Esophagus muscularis mucosa (tissue), 4 donors: ENCODE data around the gene CCDC91. TPM values are rescaled to one million over a fixed set of nuclear protein-coding genes. Genes with fewer than 3 reads are reported as not detected.

ENCODE experiments used
- DNase-seq: peaks from one replicate; pipeline ENCODE4 v3.0.0-alpha.2; 2017; ENCODE audit errors: extremely low spot score
- H3K27ac ChIP-seq, 4 donors: fragments of 200-600 bp; sonication (generic); replicated peaks in 1 of 4; 1 replicate in 3 of 4; 2 replicates in 1 of 4; pipeline ENCODE4 v1.5.1; 2016 to 2019; ENCODE audit warnings: mild to moderate bottlenecking in 1 of 4
- H3K27me3 ChIP-seq, 4 donors: fragments of 200-600 bp; sonication (generic); one replicate each; pipeline versions ENCODE4 v1.5.1 to v1.6.0; 2016 to 2019
- H3K36me3 ChIP-seq, 4 donors: fragments of 200-600 bp; sonication (generic); one replicate each; pipeline ENCODE4 v1.5.1; 2016 to 2019
- H3K4me1 ChIP-seq, 4 donors: fragments of 200-600 bp; sonication (generic); one replicate each; pipeline ENCODE4 v1.5.1; 2016 to 2019
- H3K4me3 ChIP-seq, 4 donors: fragments of 200-600 bp; sonication (generic); 1 replicate in 2 of 4; 2 replicates in 2 of 4; pipeline ENCODE4 v1.5.1; 2016 to 2019; ENCODE audit warnings: mild to moderate bottlenecking in 4 of 4, moderate library complexity in 1 of 4
- H3K9me3 ChIP-seq, 4 donors: fragments of 200-600 bp; sonication (generic); 1 replicate in 3 of 4; 2 replicates in 1 of 4; pipeline ENCODE4 v1.5.1; 2016 to 2019
- EP300 ChIP-seq: sonication (generic); formaldehyde crosslinking; IDR thresholded peaks from one replicate; pipeline ENCODE4 v1.6.1; 2017; ENCODE audit warnings: antibody characterized with exemption
- POLR2A ChIP-seq: fragments of 450-650 bp; IDR thresholded peaks from one replicate; pipeline ENCODE4 v1.6.1; 2017; ENCODE audit warnings: antibody characterized with exemption, moderate library complexity, mild to moderate bottlenecking, low read depth
- POLR2AphosphoS5 ChIP-seq, 2 donors: sonication (generic); formaldehyde crosslinking; IDR thresholded peaks; one replicate each; pipeline ENCODE4 v1.6.1; 2017; ENCODE audit warnings: antibody characterized with exemption in 2 of 2
- WGBS: methylation state at CpG from one replicate; pipeline ENCODE4 v1.1.5; 2018; 5-methylcytosine and 5-hydroxymethylcytosine counted together
- intact Hi-C: fragments of 100-400 bp; cut with DNase I; formaldehyde crosslinking; loops from one replicate; pipeline ENCODE4 v1.15.1; 2023
- total RNA-seq, 4 donors: library from RNA; depleted of rRNA; stranded (reverse); fragments of >200 nt; gene quantifications; one replicate each; pipeline versions ENCODE4 v1.1.0 to v1.2.1, GENCODE V29; 2016
- TF ChIP-seq, protein P1 (sequence below), 3 experiments: fragments of 200-600 bp in 2 of 3; fragments of 450-650 bp in 1 of 3; sonication (generic) in 2 of 3; IDR thresholded peaks; one replicate each; pipeline ENCODE4 v1.5.1; 2017 to 2019; ENCODE audit warnings: antibody characterized with exemption in 3 of 3, mild to moderate bottlenecking in 2 of 3, moderate library complexity in 1 of 3

Gene CCDC91
- total RNA-seq, 4 donors from 2014 or later: 51.1 to 76.4 (median 59.0) TPM

DNA sequence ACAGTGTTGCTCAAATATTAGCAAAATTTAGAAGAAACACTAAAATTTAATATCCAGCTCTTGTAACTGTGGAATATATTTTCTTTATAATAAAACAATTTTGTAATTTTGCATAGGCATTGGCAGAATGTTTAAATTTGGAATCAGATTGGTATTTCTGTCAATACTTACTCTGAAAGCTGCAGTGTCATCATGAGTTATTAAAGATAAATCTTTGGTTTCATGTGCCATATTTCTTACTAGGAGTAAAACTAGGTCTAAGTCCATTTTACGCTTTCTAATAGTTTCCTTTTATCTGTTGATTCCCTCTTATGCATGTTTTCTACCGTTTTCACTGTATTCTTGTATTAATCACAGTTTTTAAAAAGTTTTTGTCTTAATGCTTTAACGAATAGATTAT, 49.7 kb downstream of the CCDC91 start:
- intact Hi-C loops: no loop called here
- Histone ChIP-seq H3K9me3 (no peaks in the 10 kb centered on the region), H3K27ac (no peak overlapping the region), H3K36me3 (no peaks in the 10 kb centered on the region), H3K27me3 (no peaks in the 10 kb centered on the region), H3K4me1 (peaks cover 0 to 7% (median 6%) of the 10 kb centered on the region in 4 donors), H3K4me3 (no peak overlapping the region)
- WGBS: 97% methylated on average over 3 of the region's 3 CpGs
- no peak for DNase-seq
- TF ChIP-seq EP300: no peak
- TF ChIP-seq, protein P1, sequence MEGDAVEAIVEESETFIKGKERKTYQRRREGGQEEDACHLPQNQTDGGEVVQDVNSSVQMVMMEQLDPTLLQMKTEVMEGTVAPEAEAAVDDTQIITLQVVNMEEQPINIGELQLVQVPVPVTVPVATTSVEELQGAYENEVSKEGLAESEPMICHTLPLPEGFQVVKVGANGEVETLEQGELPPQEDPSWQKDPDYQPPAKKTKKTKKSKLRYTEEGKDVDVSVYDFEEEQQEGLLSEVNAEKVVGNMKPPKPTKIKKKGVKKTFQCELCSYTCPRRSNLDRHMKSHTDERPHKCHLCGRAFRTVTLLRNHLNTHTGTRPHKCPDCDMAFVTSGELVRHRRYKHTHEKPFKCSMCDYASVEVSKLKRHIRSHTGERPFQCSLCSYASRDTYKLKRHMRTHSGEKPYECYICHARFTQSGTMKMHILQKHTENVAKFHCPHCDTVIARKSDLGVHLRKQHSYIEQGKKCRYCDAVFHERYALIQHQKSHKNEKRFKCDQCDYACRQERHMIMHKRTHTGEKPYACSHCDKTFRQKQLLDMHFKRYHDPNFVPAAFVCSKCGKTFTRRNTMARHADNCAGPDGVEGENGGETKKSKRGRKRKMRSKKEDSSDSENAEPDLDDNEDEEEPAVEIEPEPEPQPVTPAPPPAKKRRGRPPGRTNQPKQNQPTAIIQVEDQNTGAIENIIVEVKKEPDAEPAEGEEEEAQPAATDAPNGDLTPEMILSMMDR (IDR thresholded peaks at IDR 0.05): no peak
- no peak for TF ChIP-seq POLR2AphosphoS5 (IDR thresholded peaks at IDR 0.05)
- no peak for TF ChIP-seq POLR2A

DNA sequence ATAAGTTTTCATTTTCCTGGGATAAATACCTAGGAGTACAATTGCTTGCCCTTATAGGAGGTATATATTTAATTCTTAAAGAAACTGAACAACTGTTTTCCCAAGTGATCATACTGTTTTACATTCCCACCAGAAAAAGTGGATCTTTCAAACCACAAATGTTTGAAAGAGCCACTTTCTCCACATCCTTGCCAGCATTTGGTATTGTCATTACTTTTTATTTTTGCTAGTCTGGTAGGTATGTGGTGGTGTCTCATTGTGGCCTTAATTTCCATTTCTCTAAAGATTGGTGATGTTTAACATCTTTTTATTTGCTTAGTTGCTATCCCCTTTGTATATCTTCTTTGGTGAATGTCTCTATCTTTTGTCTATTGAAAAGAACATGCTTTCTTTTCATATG, 50.6 kb downstream of the CCDC91 start:
- Histone ChIP-seq H3K27me3 (no peaks in the 10 kb centered on the region), H3K27ac (no peak overlapping the region), H3K4me1 (peaks cover 0 to 7% (median 6%) of the 10 kb centered on the region in 4 donors), H3K4me3 (no peak overlapping the region), H3K36me3 (no peaks in the 10 kb centered on the region), H3K9me3 (no peaks in the 10 kb centered on the region)
- TF ChIP-seq, protein P1 (IDR thresholded peaks at IDR 0.05): no peak
- no peak for TF ChIP-seq EP300
- TF ChIP-seq POLR2A: no peak
- no peak for TF ChIP-seq POLR2AphosphoS5 (IDR thresholded peaks at IDR 0.05)
- intact Hi-C loops: no loop called here
- no peak for DNase-seq

DNA sequence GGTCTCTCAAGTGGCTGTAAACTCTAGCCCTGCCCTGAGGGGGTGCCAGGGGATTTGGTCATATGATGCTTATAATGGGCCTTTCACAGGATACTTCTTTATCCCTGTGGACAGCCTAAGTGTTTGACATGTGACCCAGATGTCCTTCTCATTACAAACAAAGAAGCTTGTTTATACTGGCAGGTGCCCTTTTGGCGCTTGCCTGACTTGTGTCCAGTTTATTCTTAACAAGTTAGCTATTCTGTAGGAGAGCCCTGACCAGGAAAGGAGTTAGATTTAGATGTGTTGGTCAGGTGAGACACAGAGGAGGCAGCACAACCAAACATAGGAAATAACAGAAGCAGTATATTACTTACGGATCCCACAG, 51.9 kb downstream of the CCDC91 start:
- Histone ChIP-seq H3K27ac (no peak overlapping the region), H3K36me3 (no peaks in the 10 kb centered on the region), H3K4me3 (no peak overlapping the region), H3K9me3 (no peaks in the 10 kb centered on the region), H3K27me3 (no peaks in the 10 kb centered on the region), H3K4me1 (peaks cover 0 to 7% (median 6%) of the 10 kb centered on the region in 4 donors)
- TF ChIP-seq POLR2AphosphoS5 (IDR thresholded peaks at IDR 0.05) (no peak), EP300 (no peak), POLR2A (no peak)
- TF ChIP-seq, protein P1 (IDR thresholded peaks at IDR 0.05): no peak
- no peak for DNase-seq
- intact Hi-C loops: no loop called here
- 74% methylated on average over 2 of the region's 2 CpGs for WGBS

DNA sequence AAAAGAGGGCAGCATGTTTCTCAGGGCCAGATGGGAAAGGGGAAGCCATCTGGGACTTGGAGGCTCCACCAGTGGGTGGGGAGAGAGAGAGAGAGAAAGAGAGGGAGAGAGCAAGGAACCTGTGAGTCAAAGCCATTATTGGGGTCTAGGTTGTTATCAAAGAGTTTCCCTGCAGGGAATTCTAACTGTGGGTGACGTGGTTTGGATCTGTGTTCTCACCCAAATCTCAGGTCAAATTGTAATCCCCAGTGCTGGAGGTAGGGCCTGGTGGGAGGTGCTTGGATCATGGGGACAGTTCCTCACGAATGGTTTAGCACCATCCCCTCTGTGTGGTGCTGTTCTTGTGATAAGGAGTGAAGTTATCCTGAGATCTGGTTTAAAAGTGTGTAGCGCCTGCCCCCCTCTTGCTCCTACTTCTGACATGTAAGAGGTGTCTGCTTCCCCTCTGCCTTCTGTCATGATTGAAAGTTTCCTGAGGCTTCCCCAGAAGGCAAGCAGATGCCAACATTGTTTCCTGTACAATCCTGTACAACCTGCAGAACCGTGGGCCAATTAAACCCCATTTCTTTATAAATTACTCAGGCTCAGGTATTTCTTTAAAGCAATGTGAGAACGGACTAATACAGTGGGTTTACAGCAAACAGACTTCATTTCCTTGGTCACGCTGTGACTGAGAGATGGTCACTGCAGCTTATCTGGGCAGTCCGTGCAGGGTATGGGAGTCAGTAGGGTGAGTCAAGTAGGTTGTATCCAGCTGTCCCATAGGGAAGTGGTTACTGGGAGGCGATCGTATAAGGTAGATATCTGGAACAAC, 52.4 kb downstream of the CCDC91 start:
- no peaks in the 10 kb centered on the region for H3K36me3 ChIP-seq
- no peak overlapping the region for H3K4me3 ChIP-seq
- peaks cover 0 to 7% (median 6%) of the 10 kb centered on the region in 4 donors for H3K4me1 ChIP-seq
- H3K9me3 ChIP-seq: no peaks in the 10 kb centered on the region
- no peak overlapping the region for H3K27ac ChIP-seq
- intact Hi-C loops: no loop called here
- 79% methylated on average over 9 of the region's 9 CpGs for WGBS
- no peaks in the 10 kb centered on the region for H3K27me3 ChIP-seq
- no peak for DNase-seq
- TF ChIP-seq POLR2A (no peak), EP300 (no peak), POLR2AphosphoS5 (IDR thresholded peaks at IDR 0.05) (no peak)
- TF ChIP-seq, protein P1 (IDR thresholded peaks at IDR 0.05): no peak

DNA sequence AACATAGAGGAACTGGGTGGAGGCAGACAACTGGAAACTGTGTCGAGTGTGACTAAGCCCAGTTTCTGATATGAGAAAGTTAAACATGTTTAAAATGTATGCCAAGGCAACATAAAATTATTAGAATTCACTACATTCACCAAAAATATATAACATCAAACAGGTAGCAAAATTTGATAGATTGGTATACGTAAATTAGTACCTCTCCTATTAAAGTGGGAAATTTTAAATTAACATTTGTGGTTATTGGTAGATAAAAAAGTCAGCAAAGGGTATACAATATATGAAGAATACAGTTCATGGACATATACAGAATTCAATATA, 53.0 kb downstream of the CCDC91 start:
- no peak for TF ChIP-seq EP300
- no peak for TF ChIP-seq POLR2AphosphoS5 (IDR thresholded peaks at IDR 0.05)
- TF ChIP-seq, protein P1 (IDR thresholded peaks at IDR 0.05): no peak
- no peak for TF ChIP-seq POLR2A
- no peak for DNase-seq
- intact Hi-C loops: no loop called here
- Histone ChIP-seq H3K27me3 (no peaks in the 10 kb centered on the region), H3K4me1 (peaks cover 0 to 7% (median 6%) of the 10 kb centered on the region in 4 donors), H3K27ac (no peak overlapping the region), H3K36me3 (no peaks in the 10 kb centered on the region), H3K4me3 (no peak overlapping the region), H3K9me3 (no peaks in the 10 kb centered on the region)
- WGBS: 87% methylated on average over 2 of the region's 2 CpGs
